IPS-20b (cell line): ENCODE measurements around the gene SFXN3.

Experiments used
- H3K27ac ChIP-seq: one replicate; pipeline ENCODE4 v1.5.1; 2013; ENCODE audit warnings: low read length
- H3K27me3 ChIP-seq: 2 replicates; pipeline ENCODE4 v1.6.1; 2013; ENCODE audit warnings: mild to moderate bottlenecking, low read length, inconsistent platforms; ENCODE audit not compliant: insufficient read depth
- H3K36me3 ChIP-seq: 2 replicates; pipeline ENCODE4 v1.6.1; 2013; ENCODE audit warnings: low read depth, mild to moderate bottlenecking, inconsistent platforms, low read length, moderate library complexity; ENCODE audit not compliant: insufficient read depth
- H3K4me1 ChIP-seq: 2 replicates; pipeline ENCODE4 v1.6.1; 2013; ENCODE audit warnings: mild to moderate bottlenecking, control low read depth, inconsistent platforms, low read length, moderate library complexity; ENCODE audit not compliant: insufficient read depth
- H3K4me3 ChIP-seq: 2 replicates; pipeline ENCODE4 v1.5.1; 2013; ENCODE audit warnings: mild to moderate bottlenecking, low read length, inconsistent platforms
- H3K9ac ChIP-seq: 2 replicates; pipeline ENCODE4 v1.6.1; 2013; ENCODE audit warnings: low read depth, mild to moderate bottlenecking, inconsistent platforms, low read length, moderate library complexity
- H3K9me3 ChIP-seq: 2 replicates; pipeline ENCODE4 v1.6.1; 2013; ENCODE audit warnings: mild to moderate bottlenecking, low read depth, low read length, inconsistent platforms; ENCODE audit not compliant: insufficient read depth

SFXN3 gene

GRCh38 chr10:101031128-101031795 is at the start of gene SFXN3, which contains the start of gene PDZD7:
TSS of gene SFXN3 (plus strand) at chr10:101031234. CDS start at chr10:101034695, 3,461 bp downstream.
TSS of gene PDZD7 (minus strand) at chr10:101031129. CDS start at chr10:101030219, 910 bp downstream.
- Histone ChIP-seq H3K27ac (no peak within 1 kb of the TSS), H3K4me1 (peaks cover 12% of the 10 kb centered on the region), H3K27me3 (peaks cover 74% of the 10 kb centered on the region), H3K9ac (no peak within 1 kb of the TSS), H3K9me3 (no peaks in the 10 kb centered on the region), H3K4me3 (peak within 1 kb of the TSS; percentile 77), H3K36me3 (no peaks in the 10 kb centered on the region)

- no peaks in the 10 kb centered on the region for H3K4me1 ChIP-seq
- no peak overlapping the region for H3K9ac ChIP-seq
- no peak overlapping the region for H3K4me3 ChIP-seq
- no peak overlapping the region for H3K27ac ChIP-seq
- H3K9me3 ChIP-seq, result no peaks in the 10 kb centered on the region
- H3K36me3 ChIP-seq, result peaks cover 28% of the 10 kb centered on the region
- no peaks in the 10 kb centered on the region for H3K27me3 ChIP-seq
Observed at GRCh38 chr10:100982916-100983830, 47.9 kb upstream of the SFXN3 start.

GRCh38 chr10:100983868-100984671 is 47.0 kb upstream of the SFXN3 start:
- Histone ChIP-seq H3K27me3 (no peaks in the 10 kb centered on the region), H3K27ac (no peak overlapping the region), H3K9me3 (no peaks in the 10 kb centered on the region), H3K4me1 (no peaks in the 10 kb centered on the region), H3K9ac (no peak overlapping the region), H3K36me3 (peaks cover 34% of the 10 kb centered on the region), H3K4me3 (no peak overlapping the region)

GRCh38 chr10:100984672-100985177 is 46.3 kb upstream of the SFXN3 start:
- H3K4me3 ChIP-seq, result no peak overlapping the region
- no peaks in the 10 kb centered on the region for H3K27me3 ChIP-seq
- no peaks in the 10 kb centered on the region for H3K9me3 ChIP-seq
- no peaks in the 10 kb centered on the region for H3K4me1 ChIP-seq
- peaks cover 39% of the 10 kb centered on the region for H3K36me3 ChIP-seq
- no peak overlapping the region for H3K9ac ChIP-seq
- no peak overlapping the region for H3K27ac ChIP-seq

- Histone ChIP-seq H3K4me1 (no peaks in the 10 kb centered on the region), H3K27me3 (no peaks in the 10 kb centered on the region), H3K36me3 (peaks cover 39% of the 10 kb centered on the region), H3K9me3 (no peaks in the 10 kb centered on the region), H3K27ac (no peak overlapping the region), H3K9ac (no peak overlapping the region), H3K4me3 (no peak overlapping the region)
Observed at GRCh38 chr10:100985336-100985735, 45.7 kb upstream of the SFXN3 start.

GRCh38 chr10:100986623-100986951 is 44.4 kb upstream of the SFXN3 start:
- Histone ChIP-seq H3K27me3 (no peaks in the 10 kb centered on the region), H3K36me3 (peaks cover 39% of the 10 kb centered on the region)

GRCh38 chr10:100986952-100987684 is 43.9 kb upstream of the SFXN3 start, which contains the start of the genes MRPL43 and TWNK:
TSS of gene MRPL43 (minus strand) at chr10:100987497. CDS start at chr10:100987443, 54 bp downstream.
TSS of gene TWNK (plus strand) at chr10:100987543. CDS start at chr10:100988211, 668 bp downstream.
- peak within 1 kb of the TSS; percentile 98 for H3K4me3 ChIP-seq
- no peaks in the 10 kb centered on the region for H3K27me3 ChIP-seq
- H3K27ac ChIP-seq, result peak within 1 kb of the TSS; percentile 92
- H3K4me1 ChIP-seq, result no peaks in the 10 kb centered on the region
- H3K9me3 ChIP-seq, result no peaks in the 10 kb centered on the region
- H3K36me3 ChIP-seq, result peaks cover 39% of the 10 kb centered on the region
- peak within 1 kb of the TSS; percentile 96 for H3K9ac ChIP-seq

More at GRCh38 chr10:100986623-100986951, 44.4 kb upstream of the SFXN3 start:
- H3K9me3 ChIP-seq, result no peaks in the 10 kb centered on the region
- H3K4me1 ChIP-seq, result no peaks in the 10 kb centered on the region
- peak overlapping the region; percentile 96 for H3K9ac ChIP-seq
- peak overlapping the region; percentile 92 for H3K27ac ChIP-seq
- peak overlapping the region; percentile 98 for H3K4me3 ChIP-seq

GRCh38 chr10:100987685-100988049 is 43.4 kb upstream of the SFXN3 start:
- Histone ChIP-seq H3K9me3 (no peaks in the 10 kb centered on the region), H3K4me3 (peak overlapping the region; percentile 98), H3K36me3 (peaks cover 43% of the 10 kb centered on the region), H3K9ac (peak overlapping the region; percentile 96), H3K27ac (peak overlapping the region; percentile 92), H3K27me3 (no peaks in the 10 kb centered on the region), H3K4me1 (no peaks in the 10 kb centered on the region)

- Histone ChIP-seq H3K4me3 (peak overlapping the region; percentile 98), H3K9me3 (no peaks in the 10 kb centered on the region), H3K27me3 (no peaks in the 10 kb centered on the region), H3K9ac (peak overlapping the region; percentile 96; the same call in 1 of the 2 replicates), H3K4me1 (no peaks in the 10 kb centered on the region), H3K27ac (no peak overlapping the region), H3K36me3 (peaks cover 48% of the 10 kb centered on the region)
Observed at GRCh38 chr10:100988166-100988565, 42.9 kb upstream of the SFXN3 start.

GRCh38 chr10:100989088-100989487 is 41.9 kb upstream of the SFXN3 start:
- H3K27ac ChIP-seq, result no peak overlapping the region
- H3K9ac ChIP-seq, result no peak overlapping the region
- H3K4me1 ChIP-seq, result no peaks in the 10 kb centered on the region
- H3K36me3 ChIP-seq, result peaks cover 57% of the 10 kb centered on the region
- H3K4me3 ChIP-seq, result 0 out of 2 replicates have a peak overlapping the region, but pooled peaks have one; percentile 98
- no peaks in the 10 kb centered on the region for H3K27me3 ChIP-seq
- H3K9me3 ChIP-seq, result no peaks in the 10 kb centered on the region
